T-helper 2 cell treated with Interferon-gamma antibody and Interleukin-4, amounts not matched to agents 100 ng/mL and 5 ng/mL, for 36 hours (primary cell): ENCODE data around the gene ERG. TPM values are rescaled to one million over a fixed set of nuclear protein-coding genes. Genes with fewer than 3 reads are reported as not detected.

Source experiments
- intact Hi-C: fragments of 100-400 bp; cut with micrococcal nuclease; formaldehyde crosslinking; loops from one replicate; pipeline ENCODE4 v1.15.1; 2023
- total RNA-seq: library from RNA; stranded (reverse); gene quantifications from 2 replicates; pipeline ENCODE4 v1.2.3, GENCODE V29; 2022

The ERG gene
- total RNA-seq, 1 donor from 2014 or later = 0.05 TPM

GRCh38 chr21:38500073-38500472 lies 1.8 kb upstream of the ERG start:
- intact Hi-C loops = loop anchor here (10.0 kb wide), 2 partner anchors 165 to 235 kb away; no protein-coding TSS in a partner anchor

GRCh38 chr21:38499296-38499695 lies 1.0 kb upstream of the ERG start:
- intact Hi-C loops = no loop called here

GRCh38 chr21:38496224-38496623 lies 2.1 kb downstream of the ERG start:
- intact Hi-C loops = no loop called here

- intact Hi-C loops = no loop called here
These were observed 2.6 kb downstream of the ERG start for GRCh38 chr21:38495696-38496095.

GRCh38 chr21:38495242-38495641 lies 3.0 kb downstream of the ERG start:
- intact Hi-C loops = no loop called here

DNA sequence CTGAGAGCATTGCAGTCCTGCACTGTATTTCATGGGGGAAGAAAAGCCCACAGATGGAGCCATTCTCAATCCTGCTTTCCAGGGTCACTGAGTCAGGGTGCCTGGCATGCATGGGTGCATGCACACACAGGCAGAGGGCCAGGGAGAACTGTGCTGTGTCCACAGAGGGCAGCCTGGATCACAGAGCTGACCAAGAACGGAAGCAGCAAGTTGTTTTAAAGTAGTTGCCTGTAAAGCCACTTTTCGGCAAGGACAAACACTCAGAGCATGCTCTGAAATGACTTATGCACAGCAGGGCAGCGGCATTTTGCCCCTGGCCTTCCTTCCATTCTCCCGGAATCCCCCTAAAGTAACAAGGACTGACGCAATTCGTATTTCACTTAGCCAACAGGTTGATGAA lies 3.6 kb downstream of the ERG start:
- intact Hi-C loops = no loop called here

DNA sequence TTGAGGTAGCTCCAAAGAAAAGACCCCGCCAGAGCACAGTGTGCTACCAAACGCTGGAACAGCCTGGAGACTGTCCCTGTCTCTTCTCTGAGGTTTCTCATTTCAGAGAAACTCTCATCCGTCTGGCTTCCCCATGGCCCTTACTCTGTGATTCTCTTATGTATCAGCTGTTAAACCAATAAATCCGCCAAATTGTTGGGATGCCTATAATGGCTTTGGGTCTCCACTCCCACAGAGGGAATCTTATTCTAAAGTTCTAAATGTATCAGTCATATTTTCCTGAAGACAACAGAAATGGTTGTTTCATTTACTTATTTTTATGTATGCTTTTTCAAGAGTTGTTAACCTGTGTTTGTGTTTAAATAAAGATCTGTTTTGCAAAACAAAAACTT lies 4.0 kb downstream of the ERG start:
- intact Hi-C loops = no loop called here

- intact Hi-C loops = no loop called here
These were observed 4.6 kb downstream of the ERG start for GRCh38 chr21:38493549-38494250.

- intact Hi-C loops = no loop called here
These were observed 6.3 kb downstream of the ERG start for GRCh38 chr21:38492007-38492406.

GRCh38 chr21:38491536-38491935 lies 6.7 kb downstream of the ERG start:
- intact Hi-C loops = no loop called here

- intact Hi-C loops = no loop called here
These were observed 7.8 kb downstream of the ERG start for GRCh38 chr21:38490411-38491020.

DNA sequence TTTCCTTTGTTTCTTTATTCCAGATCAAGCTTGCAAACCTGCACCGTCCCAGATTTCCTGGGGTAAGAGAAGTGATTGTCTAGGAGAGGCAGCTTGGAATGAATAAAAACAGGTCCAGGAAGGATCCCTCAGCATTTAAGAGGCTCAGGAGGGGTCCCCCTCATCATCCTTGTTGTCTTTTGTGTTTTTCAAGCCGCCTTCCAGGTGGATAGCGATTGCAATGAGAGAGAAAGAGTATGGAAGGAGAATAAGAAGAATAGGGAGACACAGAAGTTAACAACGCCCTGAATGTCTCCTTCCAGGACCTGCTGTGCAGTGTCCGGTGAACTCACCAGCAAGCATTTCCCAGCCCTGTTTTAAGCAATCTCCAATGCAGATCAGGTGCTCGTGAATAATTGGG lies 8.5 kb downstream of the ERG start:
- intact Hi-C loops = no loop called here

DNA sequence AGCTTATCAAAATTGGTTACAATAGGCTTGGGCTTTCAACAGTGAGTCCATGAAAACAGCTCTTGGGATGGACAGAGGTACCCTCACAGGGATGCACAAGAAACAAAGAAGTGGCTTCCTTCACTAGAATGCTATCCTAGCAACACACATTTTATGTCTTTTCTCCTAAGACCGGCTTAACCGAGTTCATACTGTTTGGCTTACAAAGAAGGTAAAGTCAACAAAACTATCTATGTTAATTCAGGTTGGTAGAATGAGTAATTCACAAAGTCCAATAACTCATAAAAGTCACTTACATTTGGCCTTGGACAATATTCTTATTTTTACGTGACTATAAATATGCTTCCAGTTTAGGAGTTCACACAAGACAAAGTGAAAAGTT lies 9.0 kb downstream of the ERG start:
- intact Hi-C loops = no loop called here

- intact Hi-C loops = no loop called here
These were observed 9.5 kb downstream of the ERG start for GRCh38 chr21:38488640-38489270.

DNA sequence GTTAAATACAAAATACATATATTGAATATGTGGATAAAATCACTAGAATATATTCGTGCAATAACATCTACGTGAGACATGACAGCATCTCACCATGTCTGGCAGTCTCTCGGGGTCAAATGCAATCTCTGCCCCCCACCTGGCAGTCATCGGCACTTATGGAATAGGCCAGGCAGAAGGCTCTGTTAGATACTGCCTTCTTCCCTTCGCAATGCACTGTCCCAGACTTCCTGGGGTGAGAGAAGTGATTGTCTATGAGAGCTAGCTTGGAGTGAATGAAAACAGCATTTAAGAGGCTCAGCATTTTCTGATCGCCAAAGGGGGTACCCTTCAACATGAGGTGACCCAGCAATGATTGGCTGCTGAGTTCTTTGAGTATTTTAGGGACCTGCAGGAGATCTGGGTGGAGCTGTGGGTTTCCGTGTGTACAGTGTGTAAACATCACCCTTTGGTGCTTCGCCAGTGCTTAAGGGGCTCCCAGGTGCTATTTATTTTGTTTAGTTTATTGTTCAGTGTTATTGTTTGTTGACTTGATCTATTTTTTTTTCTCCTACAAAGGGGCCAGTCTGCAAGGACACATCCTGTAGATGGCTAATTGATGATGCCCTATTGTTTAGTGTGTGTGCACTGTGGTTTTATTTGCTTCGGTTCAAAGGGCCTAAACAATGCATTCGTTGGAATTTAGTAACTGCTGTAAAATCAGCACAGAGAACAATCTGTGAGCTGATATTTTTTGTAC lies 10.2 kb downstream of the ERG start:
- intact Hi-C loops = no loop called here

DNA sequence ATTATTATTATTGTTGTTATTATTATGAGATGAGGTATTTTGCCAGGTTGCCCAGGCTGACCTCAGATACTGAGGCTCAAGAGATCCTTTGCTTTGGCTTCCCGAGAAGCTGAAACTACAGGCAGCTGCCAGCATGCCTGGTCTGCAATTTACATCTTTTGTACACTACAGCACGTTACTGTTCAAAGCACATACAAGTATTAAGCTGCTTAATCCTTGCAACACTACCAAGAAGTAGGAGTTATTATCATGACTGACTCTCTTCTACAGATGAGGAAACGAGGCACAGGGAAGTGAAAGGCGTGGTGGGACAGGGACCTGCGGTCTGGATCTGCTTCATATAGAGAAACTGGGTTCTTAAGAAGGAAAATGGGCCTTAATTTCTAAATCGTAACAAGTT lies 11.6 kb downstream of the ERG start:
- intact Hi-C loops = no loop called here

DNA sequence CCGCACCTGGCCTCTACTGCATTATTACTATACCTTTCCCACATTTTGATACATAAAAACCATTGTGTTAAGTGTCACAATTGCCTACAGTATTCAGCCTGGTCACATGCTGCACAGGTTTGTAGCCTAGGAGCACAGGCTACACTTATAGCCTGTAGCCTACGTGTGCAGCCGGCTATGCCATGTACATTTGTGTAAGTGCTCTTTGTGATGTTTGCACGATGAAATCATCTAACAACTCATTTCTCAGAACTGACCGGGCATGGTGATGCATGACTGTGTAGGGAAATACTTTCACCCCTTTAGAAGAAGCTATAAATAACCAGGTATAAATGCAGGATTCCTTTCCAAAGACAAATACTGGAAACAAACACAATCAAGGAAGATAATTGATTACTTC lies 12.1 kb downstream of the ERG start:
- intact Hi-C loops = no loop called here

DNA sequence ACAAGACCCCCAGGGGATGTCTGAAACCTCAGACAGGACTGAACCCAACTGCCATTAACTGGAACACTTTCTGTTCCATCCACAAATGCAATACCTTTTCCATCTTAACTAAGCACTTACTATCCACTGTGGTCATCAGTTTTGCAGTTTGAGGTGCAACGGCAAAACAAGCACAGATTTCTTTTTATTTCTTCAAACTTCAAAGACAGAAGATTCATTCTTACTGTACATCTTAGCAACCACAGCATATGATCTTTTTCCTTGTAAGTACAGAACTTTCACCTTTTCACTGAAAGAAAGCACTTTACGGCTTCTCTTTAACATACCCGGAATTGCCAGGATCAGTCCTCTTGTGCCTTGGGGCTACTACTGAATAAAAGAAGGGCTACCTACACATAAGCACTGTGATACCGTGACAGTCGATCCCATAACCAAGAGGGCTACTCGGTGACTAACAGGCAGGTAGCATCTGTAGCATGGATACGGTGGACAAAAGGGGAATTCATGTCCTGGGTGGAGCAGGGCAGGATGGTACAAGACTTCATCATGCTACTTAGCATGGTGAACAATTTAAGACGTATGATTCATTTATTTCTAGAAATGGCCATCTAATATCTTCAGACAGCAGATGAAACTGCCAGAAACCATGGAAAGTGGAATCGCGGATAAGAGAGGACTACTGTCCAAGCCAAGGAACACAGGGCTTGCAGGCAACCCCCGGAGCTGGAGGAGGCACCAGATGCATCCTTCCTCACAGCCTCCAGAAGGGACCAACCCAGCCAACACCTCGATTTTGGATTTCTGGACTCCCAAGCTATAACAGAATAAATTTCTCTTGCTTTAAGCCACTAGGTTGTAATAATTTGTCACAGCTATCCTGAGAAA lies 18.4 kb downstream of the ERG start:
- intact Hi-C loops = no loop called here

GRCh38 chr21:38478782-38479181 lies 19.5 kb downstream of the ERG start:
- intact Hi-C loops = no loop called here

GRCh38 chr21:38477226-38477625 lies 21.1 kb downstream of the ERG start:
- intact Hi-C loops = no loop called here

- intact Hi-C loops = no loop called here
These were observed 21.9 kb downstream of the ERG start for GRCh38 chr21:38476385-38476784.
